ENCODE data around the gene AFAP1. TPM values are rescaled to one million over a fixed set of nuclear protein-coding genes. Genes with fewer than 3 reads are reported as not detected.

The AFAP1 gene
- polyA plus RNA-seq, 3 donors = not detected

DNA sequence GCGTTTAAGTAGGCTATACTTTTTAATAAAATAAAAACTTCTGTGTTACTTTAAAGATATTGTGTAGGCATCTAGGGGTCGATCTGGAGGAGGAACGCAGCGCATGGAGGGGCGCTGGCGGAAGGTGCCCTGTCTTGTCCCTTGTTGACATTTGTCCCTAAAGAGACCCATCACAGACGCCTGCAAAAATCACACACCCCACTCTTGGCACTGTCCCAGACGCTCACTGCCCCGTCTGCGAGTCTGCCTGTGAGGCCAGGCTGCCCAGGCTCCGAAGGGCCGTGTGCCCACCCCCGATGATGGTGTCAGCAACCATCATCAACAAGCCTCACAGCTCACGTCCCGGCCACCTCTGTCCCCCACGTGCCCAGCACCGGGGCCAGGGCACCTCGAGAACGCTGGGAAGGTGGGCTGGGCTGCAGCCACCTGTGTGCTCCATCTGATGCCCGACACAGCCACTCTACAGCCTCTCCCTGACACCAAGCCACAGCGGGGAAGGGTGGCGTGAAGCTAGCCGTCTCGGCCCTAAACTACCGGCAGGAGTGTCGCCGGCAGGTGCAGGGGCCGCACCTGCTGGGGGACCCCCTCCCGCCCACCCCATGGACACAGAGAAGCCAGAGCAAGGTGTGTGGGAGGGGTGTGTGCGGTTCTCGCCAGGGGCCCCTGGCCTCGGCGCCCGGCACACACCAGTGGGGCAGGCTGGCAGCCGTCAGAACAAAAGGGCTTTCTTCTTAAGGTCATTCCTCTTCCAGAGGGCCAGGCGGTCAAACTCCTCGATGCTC is 26.8 kb upstream of the AFAP1 start:
- Histone ChIP-seq H3K4me2 (replicated peaks; ENCODE audit: extremely low read depth, low read length, poor library complexity, severe bottlenecking) (no peak overlapping the region), H2AFZ (ENCODE audit: insufficient read depth, low read depth, low read length, poor library complexity, severe bottlenecking) (no peak overlapping the region), H3K27me3 (ENCODE audit: control insufficient read depth in 2 of 2, insufficient read depth in 2 of 2, low read length in 2 of 2) (peaks cover 0 to 4% of the 10 kb centered on the region in 2 donors), H4K20me1 (ENCODE audit: insufficient read depth, low read length) (no peaks in the 10 kb centered on the region), H3K79me2 (ENCODE audit: insufficient read depth, low read length) (no peaks in the 10 kb centered on the region), H3K4me3 (replicated peaks in 1 of 3; ENCODE audit: low read depth in 2 of 3, low read length in 3 of 3) (no peak overlapping the region), H3K4me1 (ENCODE audit: control insufficient read depth in 1 of 2, insufficient read depth in 2 of 2, low read length in 2 of 2) (no peaks in the 10 kb centered on the region), H3K36me3 (replicated peaks in 1 of 2; ENCODE audit: control insufficient read depth in 1 of 2, insufficient read depth in 2 of 2, low read length in 2 of 2) (no peaks in the 10 kb centered on the region), H3K27ac (ENCODE audit: low read depth in 1 of 2, low read length in 2 of 2) (no peak overlapping the region), H3K9ac (ENCODE audit: insufficient read depth, low read length, poor library complexity, severe bottlenecking) (no peak overlapping the region), H3K9me3 (replicated peaks in 1 of 2; ENCODE audit: control insufficient read depth in 1 of 2, insufficient read depth in 1 of 2, low read length in 2 of 2) (no peaks in the 10 kb centered on the region)
- WGBS (ENCODE audit: insufficient coverage) = 79% methylated on average over 21 of the region's 37 CpGs
- H3K27ac Mint-ChIP-seq = no peak overlapping the region
- peaks cover 11% of the 10 kb centered on the region for H3K4me1 Mint-ChIP-seq
- H3K4me3 Mint-ChIP-seq = no peak overlapping the region
- intact Hi-C loops (cut with micrococcal nuclease) = no loop called here
- peaks cover 28 to 37% (median 29%) of the 10 kb centered on the region in 3 donors for H3K27me3 Mint-ChIP-seq (ENCODE audit: low read depth in 3 of 3)
- no peak for DNase-seq
- TF ChIP-seq, protein P1, sequence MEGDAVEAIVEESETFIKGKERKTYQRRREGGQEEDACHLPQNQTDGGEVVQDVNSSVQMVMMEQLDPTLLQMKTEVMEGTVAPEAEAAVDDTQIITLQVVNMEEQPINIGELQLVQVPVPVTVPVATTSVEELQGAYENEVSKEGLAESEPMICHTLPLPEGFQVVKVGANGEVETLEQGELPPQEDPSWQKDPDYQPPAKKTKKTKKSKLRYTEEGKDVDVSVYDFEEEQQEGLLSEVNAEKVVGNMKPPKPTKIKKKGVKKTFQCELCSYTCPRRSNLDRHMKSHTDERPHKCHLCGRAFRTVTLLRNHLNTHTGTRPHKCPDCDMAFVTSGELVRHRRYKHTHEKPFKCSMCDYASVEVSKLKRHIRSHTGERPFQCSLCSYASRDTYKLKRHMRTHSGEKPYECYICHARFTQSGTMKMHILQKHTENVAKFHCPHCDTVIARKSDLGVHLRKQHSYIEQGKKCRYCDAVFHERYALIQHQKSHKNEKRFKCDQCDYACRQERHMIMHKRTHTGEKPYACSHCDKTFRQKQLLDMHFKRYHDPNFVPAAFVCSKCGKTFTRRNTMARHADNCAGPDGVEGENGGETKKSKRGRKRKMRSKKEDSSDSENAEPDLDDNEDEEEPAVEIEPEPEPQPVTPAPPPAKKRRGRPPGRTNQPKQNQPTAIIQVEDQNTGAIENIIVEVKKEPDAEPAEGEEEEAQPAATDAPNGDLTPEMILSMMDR (IDR thresholded peaks at IDR 0.05) = no peak
- peaks cover 0 to 4% (median 0%) of the 10 kb centered on the region in 7 donors for H3K9me3 Mint-ChIP-seq
- H3K36me3 Mint-ChIP-seq = no peaks in the 10 kb centered on the region

DNA sequence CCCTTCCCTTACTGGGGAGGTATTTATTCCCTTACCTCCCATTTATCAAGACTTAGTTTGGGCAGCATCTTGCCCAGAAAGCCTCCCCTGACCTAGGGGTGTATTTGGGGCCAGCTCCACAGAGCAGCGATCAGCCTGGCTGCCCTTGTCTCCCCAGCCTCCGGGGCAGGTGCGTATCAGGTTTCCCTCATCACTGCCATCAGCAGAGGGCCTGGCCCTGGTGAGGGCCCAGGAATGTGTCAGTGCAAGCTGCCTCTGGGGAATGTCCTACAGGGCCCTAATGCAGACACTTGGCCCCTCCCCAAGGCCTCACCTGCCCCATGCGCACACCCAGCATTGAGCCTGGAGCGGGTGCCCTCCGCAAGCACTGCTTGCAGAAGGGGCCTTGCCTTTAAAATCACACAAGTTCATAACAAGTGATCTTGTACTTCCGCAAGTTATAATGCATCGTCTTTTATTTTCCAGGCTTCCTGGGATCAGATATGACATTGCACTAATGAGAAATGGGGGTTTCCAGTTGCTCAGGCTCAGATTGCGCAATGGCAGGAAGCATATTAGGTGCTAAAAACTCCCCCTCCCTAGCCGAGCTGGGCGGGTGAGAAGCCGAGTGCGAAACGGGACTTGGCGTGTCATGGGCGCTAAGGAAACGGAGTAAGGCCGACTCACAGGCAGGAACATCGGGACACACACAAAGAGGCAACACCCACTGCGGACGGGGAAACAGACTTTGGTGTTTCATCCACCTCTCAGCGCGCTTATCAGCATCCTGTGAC is 25.4 kb upstream of the AFAP1 start:
- Histone ChIP-seq H3K27me3 (ENCODE audit: control insufficient read depth in 2 of 2, insufficient read depth in 2 of 2, low read length in 2 of 2) (no peaks in the 10 kb centered on the region), H2AFZ (ENCODE audit: insufficient read depth, low read depth, low read length, poor library complexity, severe bottlenecking) (no peak overlapping the region), H3K27ac (ENCODE audit: low read depth in 1 of 2, low read length in 2 of 2) (no peak overlapping the region), H3K79me2 (ENCODE audit: insufficient read depth, low read length) (no peaks in the 10 kb centered on the region), H4K20me1 (ENCODE audit: insufficient read depth, low read length) (no peaks in the 10 kb centered on the region), H3K4me3 (replicated peaks in 1 of 3; ENCODE audit: low read depth in 2 of 3, low read length in 3 of 3) (no peak overlapping the region), H3K4me2 (replicated peaks; ENCODE audit: extremely low read depth, low read length, poor library complexity, severe bottlenecking) (no peak overlapping the region), H3K36me3 (replicated peaks in 1 of 2; ENCODE audit: control insufficient read depth in 1 of 2, insufficient read depth in 2 of 2, low read length in 2 of 2) (no peaks in the 10 kb centered on the region), H3K9me3 (replicated peaks in 1 of 2; ENCODE audit: control insufficient read depth in 1 of 2, insufficient read depth in 1 of 2, low read length in 2 of 2) (no peaks in the 10 kb centered on the region), H3K9ac (ENCODE audit: insufficient read depth, low read length, poor library complexity, severe bottlenecking) (no peak overlapping the region), H3K4me1 (ENCODE audit: control insufficient read depth in 1 of 2, insufficient read depth in 2 of 2, low read length in 2 of 2) (no peaks in the 10 kb centered on the region)
- H3K27me3 Mint-ChIP-seq (ENCODE audit: low read depth in 3 of 3) = peaks cover 29 to 39% (median 33%) of the 10 kb centered on the region in 3 donors
- TF ChIP-seq, protein P1 (IDR thresholded peaks at IDR 0.05) = no peak
- H3K4me3 Mint-ChIP-seq = no peak overlapping the region
- intact Hi-C loops (cut with micrococcal nuclease) = no loop called here
- peaks cover 12% of the 10 kb centered on the region for H3K4me1 Mint-ChIP-seq
- 61% methylated on average over 20 of the region's 23 CpGs for WGBS (ENCODE audit: insufficient coverage)
- peaks cover 0 to 4% (median 0%) of the 10 kb centered on the region in 7 donors for H3K9me3 Mint-ChIP-seq
- no peaks in the 10 kb centered on the region for H3K36me3 Mint-ChIP-seq
- DNase-seq = peak in 1 of 3 donors; percentile 58
- H3K27ac Mint-ChIP-seq = no peak overlapping the region
